ENCODE data around the gene ZFAND4.

Gene ZFAND4

DNA sequence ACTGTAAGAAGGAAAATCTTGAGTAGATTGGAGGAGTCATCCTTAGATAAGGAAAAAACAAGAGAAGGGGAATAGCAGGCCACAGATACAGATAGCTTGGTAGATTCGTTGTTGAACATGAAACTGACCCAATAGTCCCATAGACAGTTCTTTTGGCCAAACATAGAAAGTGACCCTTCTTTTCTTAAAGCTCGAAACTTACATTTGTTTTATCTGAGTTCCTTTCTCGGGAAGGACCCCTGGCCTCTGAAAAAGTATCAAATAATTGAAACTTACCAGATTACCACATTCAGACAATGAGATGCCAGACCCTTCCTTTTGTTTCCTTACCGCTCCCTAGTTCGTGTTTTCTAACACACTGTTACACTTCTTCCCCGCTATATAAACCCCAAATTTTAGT lies 72.9 kb downstream of the ZFAND4 start:
- H3K4me3 ChIP-seq (ENCODE audit: low read length): no peak overlapping the region
- DNase-seq (ENCODE audit: low read depth): no peak
- TF ChIP-seq, protein P1, sequence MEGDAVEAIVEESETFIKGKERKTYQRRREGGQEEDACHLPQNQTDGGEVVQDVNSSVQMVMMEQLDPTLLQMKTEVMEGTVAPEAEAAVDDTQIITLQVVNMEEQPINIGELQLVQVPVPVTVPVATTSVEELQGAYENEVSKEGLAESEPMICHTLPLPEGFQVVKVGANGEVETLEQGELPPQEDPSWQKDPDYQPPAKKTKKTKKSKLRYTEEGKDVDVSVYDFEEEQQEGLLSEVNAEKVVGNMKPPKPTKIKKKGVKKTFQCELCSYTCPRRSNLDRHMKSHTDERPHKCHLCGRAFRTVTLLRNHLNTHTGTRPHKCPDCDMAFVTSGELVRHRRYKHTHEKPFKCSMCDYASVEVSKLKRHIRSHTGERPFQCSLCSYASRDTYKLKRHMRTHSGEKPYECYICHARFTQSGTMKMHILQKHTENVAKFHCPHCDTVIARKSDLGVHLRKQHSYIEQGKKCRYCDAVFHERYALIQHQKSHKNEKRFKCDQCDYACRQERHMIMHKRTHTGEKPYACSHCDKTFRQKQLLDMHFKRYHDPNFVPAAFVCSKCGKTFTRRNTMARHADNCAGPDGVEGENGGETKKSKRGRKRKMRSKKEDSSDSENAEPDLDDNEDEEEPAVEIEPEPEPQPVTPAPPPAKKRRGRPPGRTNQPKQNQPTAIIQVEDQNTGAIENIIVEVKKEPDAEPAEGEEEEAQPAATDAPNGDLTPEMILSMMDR (IDR thresholded peaks at IDR 0.05; ENCODE audit: insufficient read depth, low read depth, low read length, missing control alignments): no peak

DNA sequence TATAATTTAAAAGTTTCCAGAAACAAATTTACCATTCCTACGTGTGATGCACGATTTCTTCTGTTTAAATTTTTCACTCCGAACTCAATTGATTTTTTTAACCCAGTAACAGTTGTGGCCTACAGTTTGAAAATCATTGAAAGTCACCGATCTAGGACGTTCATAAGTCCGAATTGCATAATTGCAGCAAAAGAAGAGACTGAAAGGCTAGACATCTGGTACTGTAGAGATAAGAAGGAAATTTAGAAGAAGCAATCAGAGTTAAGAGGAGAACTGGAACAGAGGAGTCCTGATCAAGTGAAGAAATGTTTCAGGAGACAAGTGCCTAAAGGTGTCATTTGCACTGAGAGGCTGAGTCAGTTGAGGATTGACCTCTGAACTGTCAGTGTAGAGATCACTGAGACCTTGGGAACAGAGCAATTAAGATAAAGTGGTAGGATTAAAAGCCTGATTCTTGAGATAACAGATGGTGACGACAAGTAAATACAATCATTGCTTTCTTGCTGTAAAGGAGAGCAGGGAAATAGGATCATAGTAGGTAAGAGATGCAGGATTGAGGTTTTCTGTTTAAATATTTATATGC lies 73.5 kb downstream of the ZFAND4 start:
- no peak for DNase-seq (ENCODE audit: low read depth)
- TF ChIP-seq, protein P1 (IDR thresholded peaks at IDR 0.05; ENCODE audit: insufficient read depth, low read depth, low read length, missing control alignments): no peak
- no peak overlapping the region for H3K4me3 ChIP-seq (ENCODE audit: low read length)

DNA sequence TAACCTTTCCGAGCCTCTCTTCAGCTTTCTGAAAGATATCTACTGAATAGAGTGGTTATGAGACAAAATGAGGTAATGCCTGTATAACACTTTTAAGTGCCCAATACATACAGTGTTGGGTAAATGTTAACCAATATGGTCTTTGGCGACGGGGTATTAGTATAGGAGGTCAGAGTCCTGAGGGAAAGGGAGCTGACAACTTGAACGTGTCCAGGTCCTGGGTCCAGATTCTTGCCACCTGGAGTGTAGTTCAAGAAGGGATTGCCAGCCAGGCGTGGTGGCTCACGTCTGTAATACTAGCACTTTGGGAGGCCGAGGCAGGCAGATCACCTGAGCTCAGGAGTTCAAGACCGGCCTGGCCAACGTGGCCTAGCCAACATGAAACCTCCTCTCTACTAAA lies 76.0 kb downstream of the ZFAND4 start:
- no peak for DNase-seq (ENCODE audit: low read depth)
- no peak overlapping the region for H3K4me3 ChIP-seq (ENCODE audit: low read length)
- TF ChIP-seq, protein P1 (IDR thresholded peaks at IDR 0.05; ENCODE audit: insufficient read depth, low read depth, low read length, missing control alignments): no peak

DNA sequence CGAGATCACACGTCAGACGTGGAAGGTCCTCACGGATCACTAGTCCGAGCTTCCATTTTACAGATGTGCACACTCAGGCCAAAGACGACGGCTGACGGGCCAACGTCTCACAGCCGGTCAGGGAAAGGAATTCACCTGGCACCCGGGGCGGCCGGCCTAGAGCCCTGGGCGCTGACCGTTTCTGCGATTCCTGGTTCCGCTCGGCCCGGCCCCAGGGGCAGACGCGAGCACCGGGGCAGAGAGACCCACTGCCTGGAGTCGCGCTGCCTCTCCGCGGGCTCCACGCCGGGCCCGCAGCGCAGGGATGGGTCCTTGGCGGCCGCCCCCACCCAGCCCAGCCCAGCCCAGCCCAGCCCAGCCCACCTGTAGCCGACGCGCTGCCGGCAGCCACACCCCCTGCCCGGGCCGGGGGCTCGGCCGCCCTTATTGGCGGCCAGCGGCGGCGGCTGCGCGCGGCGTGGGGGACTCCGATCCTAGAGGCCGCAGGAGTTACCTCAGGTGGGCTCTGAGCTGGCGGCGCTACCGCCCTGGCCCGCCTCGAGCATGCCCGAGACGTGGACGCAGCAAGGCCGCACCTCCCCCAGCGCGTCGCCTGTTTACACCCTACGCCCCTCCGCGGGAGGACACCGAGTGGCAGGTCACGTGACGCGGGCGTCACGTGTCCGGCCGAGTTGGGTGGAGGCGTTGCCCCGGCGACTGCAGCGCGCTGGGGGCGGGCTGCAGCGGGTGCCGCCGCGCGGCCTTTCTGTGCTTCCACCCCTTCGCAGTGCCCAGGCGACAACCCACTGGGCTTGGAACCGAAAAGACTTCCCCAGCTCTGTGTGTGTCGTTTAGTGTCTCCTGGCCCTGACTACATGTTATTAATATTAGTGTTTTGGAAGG lies 78.1 kb downstream of the ZFAND4 start:
- TF ChIP-seq, protein P1 (IDR thresholded peaks at IDR 0.05; ENCODE audit: insufficient read depth, low read depth, low read length, missing control alignments): no peak
- DNase-seq (ENCODE audit: low read depth): peak; percentile 90
- peak overlapping the region; percentile 70 for H3K4me3 ChIP-seq (ENCODE audit: low read length)

DNA sequence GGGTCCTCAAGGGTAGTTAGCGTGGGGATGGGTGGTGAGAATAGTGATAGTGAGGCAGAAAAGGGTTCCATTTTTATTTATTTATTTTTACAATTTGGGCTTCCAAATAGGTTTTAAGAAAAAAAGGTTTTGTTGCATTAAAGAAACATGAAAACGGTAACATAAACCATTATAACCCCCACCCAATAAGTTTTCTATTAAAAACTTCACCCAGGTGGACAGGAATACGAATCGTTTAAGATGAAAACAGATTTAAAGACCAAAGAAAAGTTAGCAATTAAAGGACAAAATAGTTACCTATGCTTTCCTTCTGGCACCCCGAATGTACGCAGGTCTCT lies 78.7 kb downstream of the ZFAND4 start:
- peak overlapping the region; percentile 70 for H3K4me3 ChIP-seq (ENCODE audit: low read length)
- no peak for DNase-seq (ENCODE audit: low read depth)
- TF ChIP-seq, protein P1 (IDR thresholded peaks at IDR 0.05; ENCODE audit: insufficient read depth, low read depth, low read length, missing control alignments): no peak

DNA sequence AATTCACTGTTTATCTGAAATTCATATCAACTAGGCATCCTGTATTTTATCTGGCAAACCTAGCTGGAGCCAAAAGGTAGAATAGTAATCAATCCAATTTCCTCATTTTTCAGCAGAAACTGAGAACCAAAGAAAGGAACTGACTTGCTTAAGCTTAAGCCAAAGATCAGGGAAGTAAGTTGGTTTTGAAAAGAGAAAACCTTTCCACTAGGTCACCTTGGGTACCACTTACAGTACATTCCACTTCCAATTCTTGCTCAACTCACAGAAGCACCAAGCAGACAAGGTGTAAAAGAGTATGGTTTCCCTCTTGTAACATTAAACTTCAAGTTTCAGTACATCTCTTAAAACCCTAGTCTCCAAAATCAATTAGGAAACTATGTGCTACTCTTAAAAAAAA lies 79.6 kb downstream of the ZFAND4 start:
- TF ChIP-seq, protein P1 (IDR thresholded peaks at IDR 0.05; ENCODE audit: insufficient read depth, low read depth, low read length, missing control alignments): no peak
- DNase-seq (ENCODE audit: low read depth): no peak
- H3K4me3 ChIP-seq (ENCODE audit: low read length): no peak overlapping the region

Measured in epithelial cell of esophagus (primary cell).